GM19468 (cell line): ENCODE measurements around the gene TRAPPC3.
"Not testable (repeated sequence)": the region's sequence is repeated elsewhere in the genome, so short reads cannot be mapped to it uniquely, and the experiment has no call there.

Experiments
- ATAC-seq: cut with Tn5 transposase; IDR thresholded peaks from one replicate; pipeline ENCODE4 v1.9.1; 2021; ENCODE audit warnings: mild to moderate bottlenecking, moderate library complexity, moderate number of reproducible peaks; ENCODE audit not compliant: unreplicated experiment; ENCODE audit errors: extremely low read depth

TRAPPC3 gene

DNA sequence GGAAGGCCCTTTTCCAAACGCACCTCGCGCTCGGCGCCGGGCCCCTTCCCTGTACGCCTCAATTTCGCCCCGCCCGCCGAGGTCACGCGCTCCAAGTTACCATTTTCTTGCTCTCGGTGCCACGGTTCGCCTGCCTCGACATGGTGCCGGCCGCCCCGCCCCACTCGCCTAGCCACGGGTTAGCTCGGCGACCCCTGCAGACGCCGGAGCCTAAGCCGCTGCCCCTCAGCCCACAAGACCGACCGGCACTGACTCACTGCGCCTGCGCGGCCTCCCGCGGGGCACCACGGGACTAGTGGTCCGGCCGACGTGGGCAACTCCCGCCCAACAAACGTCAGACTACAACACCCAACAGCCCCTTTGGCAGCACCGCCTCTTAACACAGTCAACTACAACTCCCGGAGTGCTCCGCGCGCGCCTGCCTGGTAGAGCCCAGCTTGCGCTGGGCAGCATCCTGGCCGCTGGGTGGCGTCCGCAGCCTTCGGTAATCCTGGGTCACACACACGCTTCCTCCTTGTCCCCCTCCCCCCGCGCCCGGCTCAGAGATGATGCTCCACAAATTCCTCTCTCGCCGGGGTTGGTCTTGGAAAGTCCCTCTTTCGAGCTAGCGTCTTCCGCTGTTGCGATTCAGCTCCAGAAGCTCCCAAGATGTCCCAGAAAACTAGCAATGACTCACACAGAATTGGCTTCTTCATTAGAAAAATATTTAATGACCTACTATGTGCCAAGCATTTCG, at the start of gene TRAPPC3:
TRAPPC3 (minus strand) TSS at position 250 of the 736 bp plus-strand sequence; CDS start at position 142, 108 bp downstream.
- peak; percentile 91 for ATAC-seq

DNA sequence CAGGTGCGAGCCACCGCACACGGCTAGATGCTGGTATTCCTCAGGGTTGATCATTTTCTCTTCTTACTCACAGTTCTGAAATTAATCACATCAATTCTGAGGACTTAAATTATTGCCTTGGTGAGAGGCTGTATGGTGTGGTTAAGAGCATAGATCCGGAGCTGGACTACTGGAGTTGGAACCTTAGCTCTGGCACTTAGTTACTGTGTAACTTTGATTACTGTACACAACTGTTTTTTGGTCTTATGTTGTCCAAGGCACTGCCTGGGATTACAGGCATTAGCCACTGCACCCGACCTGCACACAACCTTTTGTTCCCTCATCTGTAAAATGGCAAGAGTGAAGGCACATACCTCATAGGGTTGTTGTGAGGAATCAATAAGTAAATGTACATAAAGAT, 49.4 kb upstream of the TRAPPC3 start:
- ATAC-seq: no peak

DNA sequence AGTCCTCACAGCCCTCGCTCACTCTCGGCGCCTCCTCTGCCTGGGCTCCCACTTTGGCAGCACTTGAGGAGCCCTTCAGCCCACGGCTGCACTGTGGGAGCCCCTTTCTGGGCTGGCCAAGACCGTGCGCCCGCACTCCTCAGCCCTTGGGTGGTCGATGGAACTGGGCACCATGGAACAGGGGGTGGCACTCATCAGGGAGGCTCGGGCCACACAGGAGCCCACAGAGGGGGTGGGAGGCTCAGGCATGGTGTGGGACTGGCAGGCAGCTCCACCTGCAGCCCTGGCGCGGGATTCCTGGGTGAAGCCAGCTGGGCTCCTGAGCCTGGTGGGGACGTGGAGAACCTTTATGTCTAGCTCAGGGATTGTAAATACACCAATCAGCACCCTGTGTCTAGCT, 47.5 kb upstream of the TRAPPC3 start:
- not testable (repeated sequence) for ATAC-seq

DNA sequence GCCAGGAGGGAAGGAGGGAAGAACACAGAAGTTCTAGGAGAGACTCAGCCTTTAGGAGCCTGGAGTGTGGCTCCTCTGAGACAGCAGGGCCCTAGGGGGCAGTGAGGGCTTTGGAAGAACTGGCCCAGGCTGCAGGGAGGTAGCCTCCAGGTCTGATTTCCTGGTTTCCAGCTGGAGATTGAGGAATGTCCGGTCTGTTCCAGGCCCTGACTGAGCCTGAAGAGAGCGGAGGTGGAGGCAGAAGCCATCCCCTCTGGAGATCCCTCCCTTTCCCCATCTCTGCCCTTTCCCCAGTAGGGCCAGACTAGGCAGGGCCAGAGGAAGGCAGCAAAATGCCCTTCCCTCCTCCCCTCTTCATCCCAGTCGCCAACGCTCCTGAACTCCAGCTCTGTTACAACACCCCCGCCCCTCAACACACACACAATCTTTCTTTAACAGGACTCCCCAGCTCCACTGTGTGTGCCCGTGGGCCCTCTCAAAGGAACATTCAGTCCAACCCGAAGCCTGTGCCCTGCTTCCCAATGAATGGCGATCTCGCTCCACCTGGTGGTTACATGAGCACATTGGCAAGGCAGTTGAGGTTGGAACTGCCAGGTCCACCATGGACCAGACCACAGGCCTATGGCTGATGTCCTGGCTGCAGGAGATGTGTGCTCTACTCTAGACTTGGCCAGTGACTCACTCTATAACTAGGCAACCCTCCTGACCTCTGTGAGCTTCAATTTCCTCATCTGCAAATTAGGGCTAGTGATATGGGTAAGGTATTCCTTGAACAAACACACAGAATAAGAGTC, 38.7 kb upstream of the TRAPPC3 start:
- no peak for ATAC-seq

DNA sequence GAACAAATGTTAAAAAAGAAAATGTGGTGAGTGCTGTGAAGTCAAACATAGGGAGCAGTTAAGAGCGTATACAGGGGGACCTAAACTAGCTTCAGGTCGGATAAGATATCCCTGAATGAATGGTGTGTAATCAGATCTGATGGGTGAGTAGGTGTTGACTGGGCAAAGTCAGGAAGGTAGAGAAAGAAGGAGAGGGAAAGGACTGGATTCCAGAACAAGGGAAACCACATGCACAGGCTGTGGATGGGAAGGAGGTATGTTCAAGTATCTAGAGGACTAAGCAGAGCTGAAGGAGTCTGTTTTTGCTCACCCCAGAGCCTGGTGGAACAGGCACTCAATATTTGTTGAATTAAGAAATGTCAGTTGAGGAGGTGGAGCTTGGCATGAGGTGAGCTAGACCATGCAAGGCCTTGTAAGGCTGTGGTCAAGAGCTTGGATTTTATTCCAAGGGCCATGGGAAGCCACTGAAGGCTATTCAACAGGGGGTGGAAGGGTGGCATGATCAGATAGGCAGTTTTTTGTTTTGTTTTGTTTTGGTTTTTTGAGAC, 34.1 kb upstream of the TRAPPC3 start:
- ATAC-seq: no peak

DNA sequence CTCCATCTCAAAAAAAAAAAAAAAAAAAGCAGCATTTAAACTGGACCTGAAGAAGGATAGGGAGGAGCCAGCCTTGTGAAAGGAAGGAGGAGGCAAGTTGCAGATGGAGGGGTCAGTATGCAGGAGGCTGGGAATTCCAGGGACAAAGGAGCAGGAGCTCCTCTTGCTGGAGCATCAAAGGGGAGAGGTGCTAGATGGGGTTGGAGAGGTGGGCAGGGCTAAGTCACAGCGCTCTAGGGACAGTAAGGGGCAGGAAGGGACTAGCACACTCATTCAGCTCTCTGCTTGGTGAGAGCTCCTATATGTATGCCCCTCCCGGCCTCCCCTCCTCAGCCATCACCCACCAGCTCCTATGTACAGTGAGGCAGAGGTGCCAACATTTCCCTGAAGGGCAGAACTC, 33.4 kb upstream of the TRAPPC3 start:
- no peak for ATAC-seq

DNA sequence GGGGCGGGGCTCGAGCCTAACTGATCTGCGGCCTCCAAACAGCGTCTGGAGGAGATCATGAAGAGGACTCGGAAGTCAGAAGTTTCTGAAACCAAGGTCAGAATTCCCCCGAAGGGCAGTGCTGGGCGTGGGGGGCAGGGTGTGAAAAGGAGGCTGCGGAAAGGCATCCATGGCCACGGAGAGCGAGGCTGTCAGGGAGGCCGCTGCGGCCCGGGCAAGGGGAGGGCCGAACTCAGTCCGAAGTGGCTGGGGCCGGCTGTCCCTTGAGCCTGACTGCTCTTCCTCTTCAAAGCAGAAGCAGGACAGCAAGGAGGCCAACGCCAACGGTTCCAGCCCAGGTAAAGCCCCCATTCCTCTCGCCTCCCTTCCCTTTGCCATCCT, 29.9 kb upstream of the TRAPPC3 start:
- ATAC-seq: no peak

DNA sequence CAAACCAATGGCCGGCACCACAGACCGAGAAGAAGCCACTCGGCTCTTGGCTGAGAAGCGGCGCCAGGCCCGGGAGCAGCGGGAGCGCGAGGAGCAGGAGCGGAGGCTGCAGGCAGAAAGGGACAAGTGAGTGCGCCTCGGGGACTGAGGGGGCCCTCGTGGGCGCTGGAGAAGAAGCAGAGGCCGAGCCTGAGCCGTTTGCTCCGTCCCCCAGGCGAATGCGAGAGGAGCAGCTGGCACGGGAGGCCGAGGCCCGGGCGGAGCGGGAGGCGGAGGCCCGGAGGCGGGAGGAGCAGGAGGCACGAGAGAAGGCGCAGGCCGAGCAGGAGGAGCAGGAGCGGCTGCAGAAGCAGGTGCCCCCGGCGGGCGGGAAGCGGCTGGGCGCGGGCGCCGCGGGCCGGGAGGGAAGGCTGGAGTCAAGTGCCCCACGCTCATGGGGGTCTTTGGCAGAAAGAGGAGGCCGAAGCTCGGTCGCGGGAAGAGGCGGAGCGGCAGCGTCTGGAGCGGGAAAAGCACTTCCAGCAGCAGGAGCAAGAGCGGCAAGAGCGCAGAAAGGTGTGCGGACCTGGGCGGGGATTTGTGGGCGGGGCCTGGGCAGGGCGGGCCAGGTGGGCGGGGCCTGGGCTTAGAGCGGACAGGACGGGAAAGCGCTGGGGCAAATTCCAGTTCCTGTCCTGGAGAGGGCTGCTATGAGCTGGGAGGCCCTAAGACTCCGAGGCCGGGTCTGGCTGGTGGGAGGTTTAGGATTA, 29.4 kb upstream of the TRAPPC3 start:
- ATAC-seq: no peak

DNA sequence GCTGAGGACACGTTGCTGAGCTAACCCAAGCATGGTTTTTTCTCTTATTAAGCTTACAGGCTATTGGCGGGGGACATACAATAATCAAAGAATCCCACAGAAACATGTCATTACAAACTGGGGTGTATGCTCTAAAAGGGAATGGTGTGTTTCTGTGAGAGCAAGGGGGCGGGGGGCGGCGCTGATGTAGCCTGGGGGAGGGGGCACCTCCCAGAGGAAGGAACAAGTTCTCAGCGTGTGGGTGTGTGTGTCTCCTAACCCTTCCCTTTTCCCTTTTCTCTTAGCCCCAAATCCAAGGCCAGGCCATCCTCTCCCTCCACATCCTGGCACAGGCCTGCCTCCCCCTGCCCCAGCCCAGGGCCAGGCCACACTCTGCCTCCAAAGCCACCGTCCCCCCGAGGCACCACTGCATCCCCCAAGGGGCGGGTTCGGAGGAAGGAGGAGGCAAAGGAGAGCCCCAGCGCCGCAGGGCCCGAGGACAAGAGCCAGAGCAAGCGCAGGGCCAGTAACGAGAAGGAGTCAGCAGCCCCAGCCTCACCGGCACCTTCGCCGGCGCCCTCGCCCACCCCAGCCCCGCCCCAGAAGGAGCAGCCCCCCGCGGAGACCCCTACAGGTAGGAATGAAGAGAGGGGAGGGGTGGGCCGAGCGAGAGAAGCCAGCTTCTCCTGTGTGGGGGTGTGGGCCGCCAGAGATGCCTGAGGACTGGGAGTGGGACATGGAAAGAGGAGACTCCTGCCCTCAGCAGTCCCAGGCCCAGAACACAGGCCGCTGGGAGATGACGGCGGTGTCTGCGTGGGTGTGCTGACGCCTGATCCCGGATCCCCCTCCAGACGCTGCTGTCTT, 28.5 kb upstream of the TRAPPC3 start:
- no peak for ATAC-seq

DNA sequence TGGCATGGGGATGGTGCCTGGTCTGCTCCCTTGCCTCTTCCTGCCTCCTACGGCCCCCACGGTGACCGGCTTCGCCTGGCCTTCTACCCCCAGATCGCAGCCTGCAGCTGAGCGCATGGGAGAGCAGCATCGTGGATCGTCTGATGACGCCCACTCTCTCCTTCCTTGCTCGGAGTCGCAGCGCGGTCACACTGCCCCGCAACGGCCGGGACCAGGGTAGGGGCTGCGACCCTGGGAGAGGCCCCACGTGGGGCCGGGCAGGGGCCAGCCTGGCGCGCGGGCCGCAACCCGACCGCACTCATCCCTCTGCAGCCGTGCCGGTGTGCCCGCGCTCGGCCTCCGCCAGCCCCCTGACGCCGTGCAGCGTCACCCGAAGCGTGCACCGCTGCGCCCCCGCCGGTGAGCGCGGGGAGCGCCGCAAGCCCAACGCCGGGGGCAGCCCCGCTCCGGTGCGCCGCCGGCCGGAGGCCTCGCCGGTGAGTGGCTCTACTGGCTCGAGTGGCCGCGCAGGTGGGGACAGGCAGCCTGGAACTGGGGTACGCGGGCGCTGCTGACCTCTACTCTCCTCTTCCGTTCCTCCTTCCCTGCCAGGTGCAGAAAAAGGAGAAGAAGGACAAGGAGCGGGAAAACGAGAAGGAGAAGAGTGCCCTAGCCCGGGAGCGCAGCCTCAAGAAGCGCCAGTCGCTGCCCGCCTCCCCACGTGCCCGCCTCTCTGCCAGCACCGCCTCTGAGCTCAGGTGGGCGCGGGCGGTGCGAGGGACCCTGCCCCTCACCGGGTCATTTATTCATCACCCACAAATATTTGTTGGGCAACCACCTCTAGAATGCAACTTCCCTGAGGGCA, 27.0 kb upstream of the TRAPPC3 start:
- ATAC-seq: no peak

DNA sequence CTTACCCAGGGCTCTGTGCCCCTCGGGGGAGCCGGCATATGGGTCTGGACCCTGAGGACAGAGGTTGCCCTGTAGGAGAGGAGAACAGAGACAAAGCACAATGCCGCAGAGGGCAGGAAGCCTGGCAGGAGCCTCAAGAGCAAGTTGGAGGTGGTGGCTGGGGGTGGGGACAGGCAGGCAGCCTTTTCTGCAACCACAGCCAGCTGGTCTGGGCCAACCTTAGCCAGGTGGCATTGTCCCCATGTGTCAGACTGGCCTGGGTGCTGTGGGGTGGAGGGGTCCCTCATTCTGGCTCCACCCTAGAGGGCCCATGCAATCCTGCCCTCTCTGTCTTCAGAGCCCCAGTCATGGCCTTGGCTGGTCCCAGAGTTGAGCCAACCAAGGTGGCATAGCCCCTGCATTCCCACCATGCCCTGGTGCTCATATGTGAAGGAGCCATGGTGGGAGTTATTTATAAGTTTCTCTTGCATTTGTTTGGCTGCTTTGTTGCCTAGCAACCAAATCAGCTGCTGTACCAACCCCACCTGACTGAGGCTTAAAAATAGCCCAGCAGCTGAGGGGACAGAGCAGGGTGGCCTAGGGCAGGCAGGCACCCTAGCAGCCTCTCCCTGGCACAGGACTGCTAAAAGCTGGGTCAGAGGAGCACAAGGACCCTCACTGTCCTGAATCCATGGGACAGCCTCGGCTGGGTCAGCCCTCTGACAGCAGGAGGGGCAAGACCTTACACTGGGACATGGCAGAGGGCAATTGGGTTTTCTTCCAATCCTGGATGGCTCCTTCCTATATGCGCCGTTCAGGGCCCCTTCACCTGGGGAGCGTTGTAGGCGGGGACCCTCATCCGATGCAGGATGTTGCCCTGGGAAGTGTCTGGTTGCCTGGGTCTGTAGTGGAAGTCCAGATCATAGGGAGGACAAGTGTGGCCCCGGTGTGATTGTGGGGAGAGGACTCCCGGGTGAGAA, 26.1 kb upstream of the TRAPPC3 start:
- ATAC-seq: no peak

DNA sequence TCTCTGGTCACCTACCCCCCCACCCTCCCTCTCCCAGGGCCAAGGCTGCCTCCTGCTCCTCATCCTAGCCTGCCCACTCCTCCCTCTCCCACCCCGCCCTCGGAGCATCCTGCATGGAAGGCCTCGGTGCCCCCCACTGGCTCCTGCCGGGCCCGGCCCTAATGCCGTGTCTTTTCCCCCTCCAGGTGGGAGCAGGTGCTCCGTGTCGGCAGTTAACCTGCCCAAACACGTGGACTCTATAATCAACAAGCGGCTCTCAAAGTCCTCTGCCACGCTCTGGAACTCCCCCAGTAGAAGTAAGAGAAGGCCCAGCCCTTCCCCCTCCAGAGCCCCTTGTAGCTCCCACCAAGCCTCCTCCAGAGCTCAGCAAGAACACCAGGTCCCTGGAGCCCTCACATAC, 25.4 kb upstream of the TRAPPC3 start:
- no peak for ATAC-seq

DNA sequence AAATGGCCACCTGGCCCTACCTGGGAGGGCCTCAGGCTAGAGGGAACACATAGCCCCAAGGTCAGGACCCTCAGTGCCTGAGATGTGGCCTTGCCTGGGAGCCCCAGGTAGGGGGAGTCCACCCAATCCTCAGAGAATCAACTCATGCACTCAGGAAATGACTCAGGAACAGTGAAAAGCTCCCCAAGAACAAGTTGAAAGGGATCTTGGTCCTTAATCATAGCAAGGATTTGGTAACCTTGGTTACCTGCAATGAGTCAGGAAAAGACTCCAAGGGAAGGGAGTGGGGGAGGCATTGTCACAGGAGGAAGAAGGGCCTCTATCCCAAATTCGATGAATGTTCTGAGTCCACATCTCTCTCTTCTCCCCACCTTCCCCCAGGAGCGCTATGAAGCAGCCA, 23.7 kb upstream of the TRAPPC3 start:
- ATAC-seq: no peak

DNA sequence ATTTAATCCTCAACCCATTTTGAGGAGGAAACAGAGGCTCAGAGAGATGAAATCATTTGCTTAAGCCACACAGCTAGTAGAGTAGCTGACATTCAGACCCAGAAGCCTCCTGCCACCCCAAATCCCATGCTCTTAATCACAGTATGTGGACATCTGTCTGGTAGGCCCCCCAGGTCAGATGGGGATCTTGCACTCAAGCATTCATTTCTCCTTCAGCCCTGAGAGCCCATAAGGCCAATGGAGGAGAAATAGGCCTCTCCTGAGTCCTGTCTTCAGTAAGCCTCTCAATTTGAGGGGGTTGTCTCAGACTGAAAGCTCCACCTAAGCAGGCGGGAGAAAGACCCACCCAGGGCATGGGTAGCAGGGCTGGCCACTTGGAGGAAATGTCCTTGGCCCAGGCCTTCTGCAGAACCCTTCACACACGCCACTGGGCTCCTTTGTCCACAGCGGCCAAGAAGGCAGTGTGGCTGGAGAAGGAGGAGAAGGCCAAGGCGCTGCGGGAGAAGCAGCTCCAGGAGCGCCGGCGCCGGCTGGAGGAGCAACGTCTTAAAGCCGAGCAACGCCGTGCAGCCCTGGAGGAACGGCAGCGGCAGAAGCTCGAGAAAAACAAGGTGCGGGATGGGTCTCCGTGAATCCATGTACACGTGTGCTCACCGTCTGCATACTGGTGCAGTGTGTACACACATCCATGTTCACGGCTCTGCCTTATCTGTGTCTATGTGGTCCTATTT, 22.9 kb upstream of the TRAPPC3 start:
- ATAC-seq: no peak

DNA sequence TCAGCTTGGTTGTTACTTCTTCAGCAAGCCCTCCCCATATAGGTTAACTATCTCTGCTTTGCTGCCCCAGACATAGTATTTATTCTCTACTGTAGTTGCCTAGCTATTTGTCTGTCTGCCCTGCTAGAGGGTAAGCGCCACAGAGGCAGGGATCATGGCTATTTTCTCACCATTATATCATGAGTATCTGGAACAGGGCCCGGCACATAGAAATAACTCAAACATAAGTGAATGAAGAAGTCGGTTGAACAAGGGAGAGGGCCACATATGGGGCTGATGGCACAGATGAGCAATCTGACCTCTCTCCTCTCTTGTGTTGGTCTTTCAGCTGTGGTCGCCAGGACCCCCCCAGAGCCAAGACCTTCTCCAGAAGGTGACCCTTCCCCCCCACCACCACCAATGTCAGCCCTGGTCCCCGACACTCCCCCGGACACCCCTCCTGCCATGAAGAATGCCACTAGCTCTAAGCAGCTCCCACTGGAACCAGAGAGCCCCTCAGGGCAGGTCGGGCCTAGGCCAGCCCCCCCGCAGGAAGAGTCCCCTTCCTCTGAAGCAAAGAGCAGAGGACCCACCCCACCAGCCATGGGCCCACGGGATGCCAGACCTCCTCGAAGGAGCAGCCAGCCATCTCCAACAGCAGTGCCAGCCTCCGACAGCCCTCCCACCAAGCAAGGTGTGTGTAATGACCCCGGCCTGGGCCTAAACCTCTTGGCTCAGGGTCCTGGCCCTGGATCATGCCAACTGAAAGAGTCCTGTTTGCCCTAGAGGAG, 21.5 kb upstream of the TRAPPC3 start:
- ATAC-seq: no peak

DNA sequence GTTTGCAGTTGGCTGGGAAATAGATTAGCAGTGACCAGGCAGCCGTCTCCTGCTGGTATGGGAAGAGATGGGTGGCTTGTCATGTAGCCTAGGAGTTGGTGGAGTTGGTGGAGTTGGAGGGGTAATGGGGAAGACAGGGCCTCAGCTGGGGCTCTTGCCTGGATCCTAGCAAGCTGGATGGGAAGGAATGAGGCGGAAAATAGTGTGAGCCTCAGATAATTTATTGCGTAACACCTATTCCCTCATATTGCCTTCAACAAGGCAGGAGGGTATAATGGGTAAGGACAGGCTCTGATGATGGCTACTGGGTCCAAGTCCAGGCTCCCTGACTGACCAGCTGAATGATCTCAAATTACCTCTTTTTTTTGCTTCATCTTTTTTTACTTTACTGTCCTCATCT, 19.2 kb upstream of the TRAPPC3 start:
- ATAC-seq: no peak
